GM21381 (cell line): ENCODE data around the gene INAFM2.

Experiments
- ATAC-seq: cut with Tn5 transposase; IDR thresholded peaks from one replicate; pipeline ENCODE4 v1.9.1; 2021; ENCODE audit warnings: mild to moderate bottlenecking, moderate library complexity; ENCODE audit not compliant: unreplicated experiment

The INAFM2 gene

DNA sequence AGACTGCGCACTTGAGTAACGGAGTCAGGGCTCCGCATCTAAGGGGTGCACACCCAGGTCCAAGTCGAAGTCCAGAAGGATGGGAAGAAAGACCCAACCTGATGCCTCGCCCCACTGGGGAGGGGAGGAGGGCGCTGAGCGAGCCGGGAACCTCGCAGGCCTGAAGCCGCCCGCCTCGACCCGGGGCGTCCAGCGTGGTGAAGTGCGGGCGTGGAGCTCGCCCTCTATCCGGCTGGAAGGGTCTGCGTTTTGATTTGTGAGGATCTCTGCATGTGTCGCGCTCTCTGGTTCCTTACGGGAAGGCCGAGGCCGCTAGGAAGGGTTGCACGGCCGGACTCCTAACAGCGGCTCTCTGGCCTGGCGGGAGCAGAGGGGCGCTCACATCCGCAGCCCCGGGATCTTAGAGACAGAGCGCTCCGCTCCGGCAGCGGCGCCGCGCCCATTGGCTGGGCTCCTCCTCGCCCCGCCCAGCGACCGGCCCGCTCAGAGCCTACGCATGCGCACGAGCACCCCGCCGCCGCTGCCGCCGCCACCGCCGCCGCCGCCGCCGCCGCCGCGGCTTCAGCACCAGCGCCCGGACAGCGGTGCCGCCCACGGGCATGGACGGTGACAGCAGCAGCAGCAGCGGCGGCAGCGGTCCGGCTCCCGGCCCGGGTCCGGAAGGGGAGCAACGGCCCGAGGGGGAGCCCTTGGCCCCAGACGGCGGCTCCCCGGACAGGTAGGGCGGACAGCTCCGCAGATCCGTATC lies 34.4 kb downstream of the INAFM2 start, which contains the start of gene DISP2:
DISP2 (plus strand) TSS at position 497 of the 748 bp plus-strand sequence; CDS start at position 600, 103 bp downstream.
- peak; percentile 85 for ATAC-seq

GRCh38 chr15:40358471-40359353 lies 35.2 kb downstream of the INAFM2 start:
- ATAC-seq: peak; percentile 17

- ATAC-seq: no peak
Observed at GRCh38 chr15:40360015-40360414, 36.5 kb downstream of the INAFM2 start.

- ATAC-seq: no peak
Observed at GRCh38 chr15:40361640-40362039, 38.1 kb downstream of the INAFM2 start.

DNA sequence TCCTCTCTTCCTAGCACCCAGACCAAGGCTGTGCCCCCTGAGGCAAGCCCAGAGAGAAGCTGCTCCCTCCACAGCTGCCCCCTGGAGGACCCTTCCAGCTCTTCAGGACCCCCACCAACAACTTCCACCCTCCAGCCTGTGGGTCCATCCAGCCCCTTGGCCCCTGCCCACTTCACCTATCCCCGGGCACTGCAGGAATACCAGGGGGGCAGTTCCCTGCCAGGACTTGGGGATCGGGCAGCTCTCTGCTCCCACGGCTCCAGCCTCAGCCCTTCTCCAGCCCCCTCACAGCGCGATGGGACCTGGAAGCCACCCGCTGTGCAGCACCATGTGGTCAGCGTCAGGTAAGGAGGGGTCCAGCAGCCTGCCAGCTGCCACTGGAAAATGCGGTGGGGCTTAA lies 40.1 kb downstream of the INAFM2 start:
- ATAC-seq: no peak

GRCh38 chr15:40364251-40364650 lies 40.8 kb downstream of the INAFM2 start:
- ATAC-seq: no peak

- ATAC-seq: no peak
Observed at GRCh38 chr15:40365016-40365415, 41.5 kb downstream of the INAFM2 start.

DNA sequence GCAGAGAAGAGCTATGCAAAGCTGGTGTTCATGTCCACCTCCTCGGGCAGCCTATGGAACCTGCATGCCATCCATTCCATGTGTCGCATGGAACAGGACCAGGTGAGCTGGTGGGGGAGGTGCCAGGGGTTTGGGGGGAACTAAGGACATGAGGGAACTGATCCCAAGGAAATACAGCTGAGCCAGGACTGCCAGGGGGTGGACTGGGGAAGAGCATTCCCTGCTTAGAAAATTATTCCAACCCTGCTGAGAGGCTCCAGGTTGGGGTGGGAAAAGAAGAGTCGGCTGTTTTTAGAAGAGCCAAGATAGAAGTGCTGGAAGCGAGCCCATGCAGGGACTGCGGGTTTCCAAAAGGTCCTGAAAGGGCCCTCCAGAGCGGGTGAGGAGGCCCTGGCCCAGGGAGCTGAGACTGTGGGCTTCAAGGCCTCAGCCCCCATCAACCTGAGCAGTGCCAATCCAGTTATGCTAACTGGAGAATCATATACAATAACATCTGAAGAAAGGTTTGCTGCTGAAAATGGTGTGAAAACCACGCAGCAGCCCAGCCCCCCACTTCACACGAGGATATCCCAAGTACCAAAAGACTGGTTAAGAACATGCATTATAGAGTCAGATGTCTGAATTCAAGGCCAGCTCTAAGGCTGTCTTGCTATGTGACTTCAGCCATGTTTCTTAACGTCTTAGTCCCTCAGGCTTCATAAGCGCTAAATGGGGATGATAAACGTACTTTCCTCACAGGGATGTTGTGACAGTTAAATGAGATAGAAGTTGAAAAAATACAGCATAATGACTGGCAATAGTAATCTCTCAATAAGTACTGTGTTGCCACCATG lies 42.3 kb downstream of the INAFM2 start:
- no peak for ATAC-seq

- no peak for ATAC-seq
Observed at GRCh38 chr15:40366457-40367370, 43.2 kb downstream of the INAFM2 start.

GRCh38 chr15:40367371-40367685 lies 43.8 kb downstream of the INAFM2 start:
- ATAC-seq: no peak

DNA sequence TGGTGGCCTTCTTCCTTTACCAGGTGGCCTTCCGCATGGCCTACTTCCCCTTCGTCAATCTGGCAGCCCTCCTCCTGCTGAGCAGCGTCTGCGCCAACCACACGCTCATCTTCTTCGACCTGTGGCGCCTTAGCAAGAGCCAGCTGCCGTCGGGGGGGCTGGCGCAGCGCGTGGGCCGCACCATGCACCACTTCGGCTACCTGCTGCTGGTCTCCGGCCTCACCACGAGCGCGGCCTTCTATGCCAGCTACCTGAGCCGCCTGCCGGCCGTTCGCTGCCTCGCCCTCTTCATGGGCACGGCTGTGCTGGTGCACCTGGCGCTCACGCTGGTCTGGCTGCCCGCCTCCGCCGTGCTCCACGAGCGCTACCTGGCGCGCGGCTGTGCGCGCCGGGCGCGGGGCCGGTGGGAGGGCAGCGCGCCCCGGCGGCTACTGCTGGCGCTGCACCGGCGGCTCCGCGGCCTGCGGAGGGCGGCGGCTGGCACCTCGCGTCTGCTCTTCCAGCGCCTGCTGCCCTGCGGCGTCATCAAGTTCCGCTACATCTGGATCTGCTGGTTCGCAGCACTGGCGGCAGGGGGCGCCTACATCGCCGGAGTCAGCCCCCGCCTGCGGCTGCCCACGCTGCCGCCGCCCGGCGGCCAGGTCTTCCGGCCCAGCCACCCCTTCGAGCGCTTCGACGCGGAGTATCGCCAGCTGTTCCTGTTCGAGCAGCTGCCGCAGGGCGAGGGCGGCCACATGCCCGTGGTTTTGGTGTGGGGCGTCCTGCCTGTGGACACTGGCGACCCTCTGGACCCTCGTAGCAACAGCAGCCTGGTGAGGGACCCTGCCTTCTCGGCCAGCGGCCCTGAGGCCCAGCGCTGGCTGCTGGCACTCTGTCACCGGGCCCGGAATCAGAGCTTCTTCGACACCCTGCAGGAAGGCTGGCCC lies 44.5 kb downstream of the INAFM2 start:
- ATAC-seq: peak; percentile 88

GRCh38 chr15:40368719-40369473 lies 45.4 kb downstream of the INAFM2 start:
- ATAC-seq: no peak

- ATAC-seq: no peak
Observed at GRCh38 chr15:40369474-40369869, 46.0 kb downstream of the INAFM2 start.

GRCh38 chr15:40369971-40370370 lies 46.5 kb downstream of the INAFM2 start:
- ATAC-seq: no peak

DNA sequence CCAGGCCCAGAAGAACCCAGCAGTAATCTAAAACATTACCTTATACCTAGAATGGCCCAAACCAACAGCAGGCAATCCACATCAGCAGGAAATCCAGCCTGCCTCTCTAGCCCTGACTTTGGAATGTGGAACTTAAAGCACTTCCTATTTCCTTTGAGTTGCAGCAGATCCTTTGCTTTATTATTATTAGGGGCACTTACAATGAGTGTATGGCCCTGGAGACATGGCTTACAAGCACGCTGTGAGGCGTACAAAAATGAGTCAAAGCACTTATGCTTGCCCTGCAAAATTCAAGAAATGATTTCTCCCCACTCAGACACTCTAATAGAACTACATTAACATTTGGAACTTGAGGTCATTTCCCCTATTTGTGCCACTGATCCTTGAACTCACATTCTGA lies 49.5 kb downstream of the INAFM2 start:
- no peak for ATAC-seq
